NCI-H2107 treated with DMSO at 0.1 percent for 48 hours (cell line): Measurements from ENCODE around the gene BGN.

Experiments used
- DNase-seq: peaks from one replicate; lab custom pipeline; 2025; ENCODE audit not compliant: unreplicated experiment; lab: John Stamatoyannopoulos, UW

The BGN gene

GRCh38 chrX:153481043-153481442, 13.7 kb upstream of the BGN start:
- no peak for DNase-seq

DNA sequence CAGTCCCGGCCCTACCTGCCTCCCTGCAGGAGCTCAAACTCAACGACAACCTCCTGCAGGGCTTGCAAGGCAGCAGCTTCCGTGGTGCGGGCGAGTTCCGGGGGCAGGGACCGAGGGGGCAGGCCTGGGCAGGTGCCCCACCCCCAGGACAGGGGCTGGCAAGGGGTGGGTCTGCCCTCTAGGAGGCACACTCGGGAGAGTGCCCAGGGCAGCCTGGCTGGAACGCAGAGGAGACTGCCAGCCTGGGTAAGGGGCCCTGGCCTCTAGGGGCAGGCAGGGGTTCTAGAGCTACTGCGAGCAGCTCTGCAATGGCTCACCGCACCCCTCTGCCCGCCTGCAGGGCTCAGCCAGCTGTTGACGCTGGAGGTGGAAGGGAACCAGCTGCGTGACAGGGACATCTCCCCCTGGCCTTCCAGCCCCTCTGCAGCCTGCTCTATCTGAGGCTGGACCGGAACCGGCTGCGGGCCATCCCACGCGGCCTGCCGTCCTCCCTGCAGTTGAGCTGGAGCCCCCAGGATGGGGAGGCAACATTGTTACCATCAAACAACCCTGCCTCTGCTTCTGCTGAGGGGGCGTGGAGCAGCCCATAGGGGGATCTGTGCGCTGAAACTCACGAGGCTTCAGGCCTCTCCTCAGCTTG, 12.3 kb upstream of the BGN start:
- DNase-seq: no peak

- no peak for DNase-seq
Observed at GRCh38 chrX:153485396-153486080, 9.2 kb upstream of the BGN start.

- no peak for DNase-seq
Observed at GRCh38 chrX:153486171-153486570, 8.6 kb upstream of the BGN start.

DNA sequence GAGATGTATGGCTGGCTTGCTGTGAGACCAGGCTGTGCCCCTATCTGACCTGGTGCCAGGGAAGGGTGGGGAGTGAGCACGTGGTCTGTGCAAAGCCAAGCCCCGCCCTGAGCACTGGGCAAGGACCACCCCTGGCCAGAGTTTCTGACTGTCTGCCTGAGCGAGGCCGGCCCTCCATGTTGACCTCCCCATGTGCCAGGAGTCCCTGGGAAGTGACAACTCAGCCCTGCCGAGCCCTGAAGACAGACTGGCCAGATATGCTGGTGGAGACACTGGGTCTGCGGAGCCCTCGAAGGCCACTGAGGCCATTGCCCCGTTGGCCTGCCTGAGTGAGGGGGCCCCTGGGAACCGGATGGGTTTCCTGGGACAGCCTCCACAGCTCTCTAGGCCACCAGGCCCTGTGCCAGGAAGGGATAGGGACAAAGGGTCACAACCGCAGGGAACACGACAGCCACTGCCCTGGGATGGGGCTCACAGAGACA, 7.1 kb upstream of the BGN start:
- DNase-seq: no peak

- no peak for DNase-seq
Observed at GRCh38 chrX:153488231-153488914, 6.4 kb upstream of the BGN start.

DNA sequence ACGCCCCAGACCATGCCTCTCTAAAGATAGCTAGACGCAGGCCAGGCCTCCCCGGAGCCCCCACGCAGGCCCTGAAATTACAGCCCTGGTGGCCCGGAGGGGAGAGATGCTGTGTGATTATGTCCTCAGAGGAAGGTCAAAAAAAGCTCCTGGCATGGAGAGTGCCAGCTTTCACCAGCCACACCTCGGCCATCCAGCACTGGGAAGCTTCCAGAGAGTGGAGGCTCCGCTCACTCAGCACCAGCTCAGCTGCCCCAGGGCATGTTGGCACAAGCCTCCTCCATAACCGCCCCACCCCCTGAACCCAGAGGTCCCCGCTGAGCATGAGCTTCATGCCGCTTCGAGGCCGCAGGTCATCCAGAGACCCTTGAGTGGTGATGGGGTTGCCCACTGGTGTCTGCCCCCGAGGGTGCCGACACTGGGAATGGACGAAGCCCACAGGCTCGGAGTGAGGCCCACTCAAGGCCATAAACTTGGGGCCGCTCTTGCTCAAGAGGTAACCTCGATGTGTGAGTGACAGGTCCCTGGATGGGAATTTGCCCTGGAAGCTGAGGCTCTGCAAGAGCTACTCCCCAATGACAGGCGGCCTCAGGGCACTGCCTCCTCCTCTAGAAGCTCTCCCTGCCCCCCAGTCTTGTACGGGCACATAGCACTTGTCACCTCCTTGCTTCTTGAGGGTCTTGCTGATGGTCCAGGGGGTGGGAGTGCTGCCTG, 4.4 kb upstream of the BGN start:
- no peak for DNase-seq

DNA sequence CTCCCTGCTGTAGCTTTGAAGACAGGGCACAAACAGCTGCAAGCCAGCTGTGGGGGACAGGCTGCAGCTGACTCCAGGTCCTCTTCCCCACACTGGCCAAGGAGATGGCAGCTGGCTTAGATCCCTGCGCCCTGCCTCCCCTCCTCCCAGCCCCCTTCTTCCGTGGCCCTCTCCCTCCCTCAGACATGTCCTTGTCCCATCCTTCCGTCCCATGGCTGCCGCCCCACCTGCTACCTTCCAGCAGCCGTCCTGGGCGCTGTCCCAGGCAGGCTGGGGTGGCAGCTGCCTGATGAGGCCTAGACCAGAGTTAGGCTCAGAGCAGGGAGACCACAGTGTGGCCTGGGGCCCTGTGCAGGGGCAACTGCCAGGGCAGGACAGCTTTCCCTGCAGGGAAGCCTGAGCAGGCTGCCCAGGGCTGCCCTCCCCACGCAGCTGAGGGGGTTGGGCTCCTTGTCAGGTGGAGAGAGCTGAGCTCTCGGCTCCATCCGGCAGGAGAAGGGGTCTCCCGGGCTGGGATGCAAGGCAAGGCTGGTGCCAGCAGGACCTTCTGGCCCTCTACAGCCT, 3.3 kb upstream of the BGN start:
- DNase-seq: no peak

GRCh38 chrX:153491918-153492317, 2.9 kb upstream of the BGN start:
- DNase-seq: no peak

GRCh38 chrX:153492543-153492942, 2.2 kb upstream of the BGN start:
- no peak for DNase-seq

DNA sequence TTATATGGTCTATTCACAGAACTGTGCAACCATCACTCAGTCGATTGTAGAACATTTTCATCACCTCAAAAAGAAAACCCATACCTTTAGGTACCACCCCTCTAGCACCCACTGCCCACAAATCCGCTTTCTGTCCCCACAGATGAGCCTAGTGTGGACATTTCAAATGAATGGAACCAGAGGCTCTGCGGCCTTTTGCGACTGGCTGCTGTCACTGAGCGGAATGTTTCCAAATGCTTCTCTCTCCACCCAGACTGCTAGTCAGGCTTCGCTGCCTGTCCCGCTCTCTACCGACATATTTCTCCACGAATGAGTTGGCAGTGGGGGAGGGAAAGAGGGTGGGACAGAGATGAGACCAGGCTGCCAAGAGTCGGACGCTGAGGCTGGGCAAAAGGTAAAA, 1.7 kb upstream of the BGN start:
- DNase-seq: no peak

DNA sequence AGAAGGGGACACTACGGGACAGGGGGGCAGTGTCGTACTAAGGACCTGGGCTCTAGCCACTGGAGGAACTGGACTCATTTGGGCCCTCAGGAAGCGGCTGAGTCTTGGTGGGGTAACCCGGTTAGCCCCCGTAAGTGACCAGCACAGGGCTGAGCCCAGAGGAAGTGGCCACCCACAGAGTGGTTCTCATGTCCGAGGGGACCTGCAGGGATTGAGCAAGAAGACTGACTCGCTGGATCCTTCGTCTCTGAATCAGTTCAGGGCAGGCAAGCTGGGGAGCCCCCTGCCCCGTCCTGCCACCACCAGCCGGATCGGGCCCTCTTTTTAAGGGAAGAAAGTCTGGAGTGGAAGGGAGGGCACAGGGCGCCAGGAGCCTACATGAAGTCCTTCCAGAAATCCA, 719 bp upstream of the BGN start:
- no peak for DNase-seq

GRCh38 chrX:153495362-153495751, 577 bp downstream of the BGN start:
- DNase-seq: no peak

- no peak for DNase-seq
Observed at GRCh38 chrX:153495903-153496589, 1.3 kb downstream of the BGN start.

- no peak for DNase-seq
Observed at GRCh38 chrX:153496590-153496959, 1.8 kb downstream of the BGN start.

- no peak for DNase-seq
Observed at GRCh38 chrX:153498453-153498852, 3.7 kb downstream of the BGN start.

GRCh38 chrX:153499341-153499740, 4.6 kb downstream of the BGN start:
- no peak for DNase-seq

- no peak for DNase-seq
Observed at GRCh38 chrX:153499876-153500275, 5.1 kb downstream of the BGN start.

- DNase-seq: no peak
Observed at GRCh38 chrX:153500676-153501280, 6.0 kb downstream of the BGN start.

DNA sequence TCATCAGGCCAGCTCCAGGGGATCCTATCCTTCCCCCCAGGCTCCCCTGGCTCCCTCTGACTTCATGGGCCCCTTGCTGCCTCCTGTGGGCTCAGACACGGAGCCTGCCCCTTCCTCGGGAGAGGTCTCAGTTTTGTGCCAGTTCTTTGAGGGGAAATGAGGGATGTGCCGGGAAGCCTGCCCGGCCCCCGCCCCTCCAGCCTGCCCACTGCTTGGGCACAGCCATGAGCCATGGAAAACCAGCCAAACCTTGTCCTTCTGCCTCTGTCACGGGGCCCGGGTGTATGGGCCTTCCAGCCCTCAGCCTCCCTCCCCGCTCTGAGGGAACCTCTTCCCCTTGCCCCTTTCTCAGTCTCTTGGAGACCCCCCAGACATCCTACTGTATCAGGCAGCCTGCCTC, 6.8 kb downstream of the BGN start:
- no peak for DNase-seq
